ENCODE data around the gene MTA3.
"Not testable (repeated sequence)": the region's sequence is repeated elsewhere in the genome, so short reads cannot be mapped to it uniquely, and the experiment has no call there.

Gene MTA3

DNA sequence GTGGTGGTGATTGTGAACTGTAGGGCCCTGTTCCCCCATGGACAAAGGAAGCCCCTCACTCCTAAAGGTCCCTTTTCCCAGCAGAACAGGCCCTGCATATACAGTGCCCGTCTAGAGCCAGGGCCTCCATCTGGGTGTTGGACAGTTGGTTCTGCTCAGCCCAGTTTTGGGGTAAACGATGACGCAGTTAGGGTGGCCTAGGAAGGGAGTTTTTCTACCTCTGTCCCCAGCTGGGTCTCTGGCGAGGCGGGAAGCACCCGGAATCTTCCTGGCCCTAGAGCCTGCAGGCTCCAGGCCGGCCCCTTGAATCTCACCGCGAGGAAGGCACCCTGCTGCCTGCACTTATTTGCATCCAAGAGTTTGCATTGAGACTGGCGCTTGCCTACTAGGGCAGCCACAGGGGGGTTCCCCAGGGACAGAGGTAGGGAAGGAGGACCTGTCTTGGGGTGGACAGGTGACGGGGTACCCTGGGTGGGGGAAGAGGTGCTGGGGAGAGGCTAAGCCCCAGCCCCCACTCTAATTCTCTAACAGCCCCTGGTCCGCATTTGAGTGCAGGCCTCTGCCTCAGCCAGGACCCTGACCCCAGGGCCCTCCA is 529 bp upstream of the MTA3 start:
- peak in 1 of 2 experiments; percentile 19 for DNase-seq

DNA sequence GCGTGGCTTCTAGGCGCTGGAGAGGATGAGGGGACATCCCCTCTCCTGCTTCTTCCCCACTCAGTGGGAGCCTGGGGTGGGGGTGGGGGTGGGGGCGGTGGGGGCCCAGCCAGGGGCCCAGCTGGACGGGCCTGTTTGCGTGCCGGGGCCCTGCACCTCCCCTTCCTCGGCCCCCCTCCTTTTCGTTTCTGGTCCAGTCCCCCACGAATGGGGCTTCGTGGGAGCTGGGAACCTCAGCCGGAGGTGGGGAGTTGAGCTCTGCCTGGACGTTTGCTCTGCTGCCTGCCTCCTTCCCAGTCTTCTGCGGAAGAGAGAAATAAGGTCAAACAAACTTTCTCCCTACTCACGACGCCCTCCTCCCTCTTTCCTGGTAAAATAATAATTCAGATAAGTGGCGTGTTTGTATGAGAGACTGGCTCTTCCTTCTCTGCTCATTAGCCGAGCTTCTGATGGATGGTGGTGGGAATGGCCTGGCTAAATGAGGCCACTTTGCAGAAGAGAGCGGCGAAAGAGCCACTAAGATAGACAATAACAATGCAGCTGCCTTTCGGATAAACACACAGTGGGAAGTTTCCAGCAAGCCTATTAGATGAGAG is 782 bp downstream of the MTA3 start:
- DNase-seq = peak; percentile 15 to 34

GRCh38 chr2:42569883-42570282 is 1.5 kb downstream of the MTA3 start:
- no peak for DNase-seq

GRCh38 chr2:42572297-42573081 is 4.1 kb downstream of the MTA3 start:
- no peak for DNase-seq

GRCh38 chr2:42573256-42573655 is 4.8 kb downstream of the MTA3 start:
- DNase-seq = no peak

- no peak for DNase-seq
Observed at GRCh38 chr2:42575458-42576064, 7.1 kb downstream of the MTA3 start.

DNA sequence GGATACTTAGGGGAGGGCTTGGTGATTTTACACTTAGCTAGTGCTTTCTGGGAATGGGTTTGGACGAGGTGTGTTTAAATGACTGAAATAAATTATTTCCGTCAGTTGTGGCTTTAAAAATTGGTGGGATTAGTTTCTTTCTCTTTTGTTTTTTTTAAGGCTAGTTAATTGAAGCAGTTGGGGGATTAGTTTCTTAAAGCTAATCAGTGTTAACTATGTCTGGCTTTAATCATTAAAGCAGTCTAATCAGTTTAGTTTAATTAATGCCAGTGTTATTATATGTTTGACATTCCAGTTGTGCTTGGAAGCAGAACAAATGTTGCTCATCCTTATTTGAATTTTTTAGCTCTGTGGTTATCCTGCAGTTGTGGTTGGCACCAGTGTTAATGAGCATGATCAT is 10.2 kb downstream of the MTA3 start:
- DNase-seq = no peak

- no peak for DNase-seq
Observed at GRCh38 chr2:42581257-42581656, 12.8 kb downstream of the MTA3 start.

DNA sequence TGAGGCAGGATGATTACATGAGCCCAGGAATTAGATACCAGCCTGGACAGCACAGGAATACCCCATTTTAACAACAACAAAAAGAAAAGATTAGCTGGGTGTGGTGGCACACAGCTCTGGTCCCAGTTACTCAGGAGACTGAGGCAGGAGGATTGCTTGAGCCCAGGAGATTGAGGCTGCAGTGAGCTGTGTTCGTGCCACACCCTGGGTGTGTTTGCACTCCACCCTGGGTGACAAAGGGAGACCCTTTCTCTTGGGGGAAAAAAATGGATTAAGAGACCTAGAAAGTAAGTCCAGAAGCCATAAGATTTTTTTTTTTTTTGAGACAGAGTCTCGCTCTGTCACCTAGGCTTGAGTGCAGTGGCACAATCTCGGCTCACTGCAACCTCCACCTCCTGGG is 16.2 kb downstream of the MTA3 start:
- not testable (repeated sequence) for DNase-seq

DNA sequence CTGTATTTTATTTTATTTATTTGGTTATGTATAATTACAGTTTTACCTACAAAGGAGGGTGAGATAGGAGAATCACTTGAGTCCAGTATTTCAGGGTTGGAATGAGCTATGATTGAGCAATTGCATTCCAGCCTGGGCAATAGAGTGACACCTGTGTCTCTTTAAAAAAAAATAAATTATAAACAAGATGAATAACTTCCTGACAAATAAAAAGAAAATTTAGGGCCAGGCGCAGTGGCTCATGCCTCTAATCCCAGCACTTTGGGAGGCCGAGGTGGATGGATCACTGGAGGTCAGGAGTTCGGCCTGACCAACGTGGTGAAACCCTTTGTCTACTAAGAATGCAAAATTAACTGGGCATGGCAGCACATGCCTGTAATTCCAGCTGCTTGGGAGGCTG is 17.3 kb downstream of the MTA3 start:
- DNase-seq = no peak

DNA sequence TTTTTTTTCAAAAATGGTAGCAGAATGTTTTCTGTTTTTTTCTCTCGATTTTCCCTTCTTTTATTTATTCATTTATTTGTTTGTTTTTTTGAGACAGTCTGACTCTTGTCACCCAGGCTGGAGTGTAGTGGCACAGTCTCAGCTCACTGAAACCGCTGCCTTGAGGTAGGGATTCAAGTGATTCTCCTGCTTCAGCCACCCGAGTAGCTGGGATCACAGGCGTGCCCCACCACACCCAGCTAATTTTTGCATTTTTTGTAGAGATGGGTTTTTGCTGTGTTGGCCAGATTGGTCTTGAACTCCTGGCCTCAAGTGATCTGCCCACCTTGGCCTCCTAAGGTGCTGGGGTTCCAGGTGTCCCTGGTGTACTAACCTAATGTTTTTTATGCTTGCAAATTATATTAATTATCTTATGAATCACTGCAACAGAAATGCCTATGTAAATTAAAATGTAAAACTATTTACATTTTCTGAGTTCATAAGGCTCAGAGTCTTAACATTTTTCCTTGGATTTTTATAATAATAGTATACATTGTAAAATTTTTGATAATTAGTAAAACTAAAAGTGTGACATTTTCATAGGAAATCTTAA is 19.2 kb downstream of the MTA3 start:
- no peak for DNase-seq

- DNase-seq = no peak
Observed at GRCh38 chr2:42588121-42588520, 19.7 kb downstream of the MTA3 start.

DNA sequence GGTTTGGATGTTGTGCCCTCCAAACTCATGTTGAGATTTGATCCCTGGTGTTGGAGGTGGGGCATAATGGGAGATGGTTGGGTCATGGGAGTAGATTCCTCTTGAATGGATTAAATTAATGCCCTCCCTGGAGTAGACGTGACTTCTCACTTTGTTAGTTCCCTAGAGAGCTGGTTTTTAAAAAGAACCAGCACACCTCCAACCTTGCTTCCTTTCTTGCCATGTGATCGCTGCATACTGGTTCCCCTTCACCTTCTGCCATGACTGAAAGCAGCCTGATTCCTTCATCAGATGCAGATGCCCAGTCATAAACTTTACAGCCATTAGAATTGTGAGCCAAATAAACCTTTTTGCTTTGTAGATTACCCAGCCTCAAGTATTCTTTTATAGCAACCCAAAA is 21.7 kb downstream of the MTA3 start:
- DNase-seq = no peak

- DNase-seq = no peak
Observed at GRCh38 chr2:42593282-42593681, 24.9 kb downstream of the MTA3 start.

GRCh38 chr2:42598656-42599055 is 30.2 kb downstream of the MTA3 start:
- no peak for DNase-seq

GRCh38 chr2:42601076-42601475 is 32.6 kb downstream of the MTA3 start:
- no peak for DNase-seq

DNA sequence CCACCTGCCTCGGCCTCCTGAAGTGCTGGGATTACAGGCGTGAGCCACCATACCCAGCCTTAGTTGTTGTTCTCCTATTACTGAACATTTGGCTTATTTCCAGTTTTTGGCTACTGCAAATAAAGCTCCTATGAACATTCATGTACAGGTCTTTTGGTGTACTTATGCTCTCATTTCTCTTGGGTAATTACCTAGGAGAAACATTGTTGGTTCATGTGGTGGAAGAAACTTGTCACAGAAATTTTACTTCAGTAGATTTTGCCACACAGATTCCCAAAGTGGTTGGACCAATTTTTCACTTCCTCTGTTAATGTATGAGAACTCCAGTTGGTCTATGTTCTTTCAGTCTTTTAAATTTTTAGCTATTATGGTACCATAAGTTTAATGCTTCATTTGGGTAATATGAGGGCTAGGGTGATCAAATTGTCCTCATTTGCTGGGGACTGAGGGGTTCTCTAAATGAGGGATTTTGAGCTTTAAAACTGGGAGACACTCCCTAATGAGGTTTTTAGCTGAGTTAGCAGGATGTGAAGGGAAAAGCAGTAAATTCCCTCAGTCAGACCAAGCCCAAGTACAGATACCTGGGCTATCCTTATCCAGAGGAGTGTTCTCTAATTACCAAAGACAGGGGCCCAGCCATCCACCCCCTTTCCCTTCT is 33.9 kb downstream of the MTA3 start:
- DNase-seq = peak; percentile 46 to 71

- DNase-seq = no peak
Observed at GRCh38 chr2:42602876-42603219, 34.4 kb downstream of the MTA3 start.

GRCh38 chr2:42604341-42604867 is 36.0 kb downstream of the MTA3 start:
- DNase-seq = not testable (repeated sequence)

GRCh38 chr2:42606166-42606565 is 37.7 kb downstream of the MTA3 start:
- DNase-seq = not testable (repeated sequence)

DNA sequence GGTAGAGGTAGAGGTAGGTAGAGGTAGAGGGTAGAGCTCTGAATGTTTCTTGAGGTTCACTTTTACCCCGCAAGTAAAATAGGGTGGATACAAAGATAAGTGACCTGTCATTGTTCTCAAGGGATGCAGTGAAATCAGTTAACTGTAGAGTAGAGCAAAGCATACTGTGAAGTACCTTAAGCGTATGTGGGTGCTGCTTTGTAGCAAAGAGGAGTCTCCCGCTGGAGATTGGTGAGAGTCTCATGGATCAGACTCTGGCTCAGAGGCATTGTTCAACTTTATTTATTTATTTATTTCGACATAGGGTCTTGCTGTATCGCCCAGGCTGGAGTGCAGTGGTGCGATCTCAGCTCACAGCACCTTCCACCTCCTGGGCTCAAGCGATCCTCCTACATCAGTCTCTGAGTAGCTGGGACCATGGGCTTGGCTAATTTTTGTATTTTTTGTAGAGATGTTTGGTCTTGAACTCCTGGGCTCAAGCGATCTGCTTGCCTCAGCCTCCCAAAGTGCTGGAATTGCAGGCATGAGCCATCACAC is 38.7 kb downstream of the MTA3 start:
- no peak for DNase-seq

DNA sequence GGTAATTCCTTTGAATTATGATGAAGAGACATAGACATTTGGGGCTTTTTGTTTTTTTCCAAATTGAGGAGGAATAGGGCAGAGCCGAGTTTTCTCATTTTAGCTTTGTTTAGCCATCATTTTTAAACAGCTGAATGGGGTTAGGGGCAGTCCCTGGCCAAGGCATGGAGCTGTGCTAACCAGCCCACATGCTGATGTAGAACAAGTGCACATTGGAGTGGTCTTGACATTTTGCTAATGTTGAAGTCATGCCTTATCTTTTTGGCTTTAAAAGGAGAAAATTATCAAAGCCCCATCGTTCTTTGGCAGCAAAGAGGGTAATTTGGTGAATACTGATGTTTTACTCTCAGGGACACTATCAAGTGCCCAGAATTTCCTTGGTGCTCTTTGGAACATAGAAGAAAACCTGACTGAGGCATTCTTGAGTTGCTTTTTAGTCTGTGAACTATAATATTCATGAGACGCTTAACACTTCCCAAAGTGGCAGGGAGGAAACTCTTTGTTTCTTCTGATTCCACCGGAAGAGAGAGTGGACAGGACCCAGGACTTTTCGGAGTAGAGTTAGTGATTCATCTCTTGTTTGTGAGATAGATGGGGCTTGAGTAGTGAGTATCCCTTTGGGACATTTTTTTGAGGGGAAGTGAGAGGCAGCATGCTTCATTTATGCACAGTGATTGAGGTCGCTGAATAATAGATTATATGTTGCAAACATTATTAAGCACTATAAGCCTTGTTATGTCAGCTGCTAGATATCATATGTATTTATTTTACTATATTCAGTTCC is 45.0 kb downstream of the MTA3 start:
- DNase-seq = no peak

Data from NCI-H524 (cell line).